Endothelial cell (in vitro differentiated cells): Measurements from ENCODE around the gene PARVG. TPM values are rescaled to one million over a fixed set of nuclear protein-coding genes. Genes with fewer than 3 reads are reported as not detected.

Source experiments
- DNase-seq: peaks from one replicate; pipeline ENCODE4 v3.0.0; 2021; ENCODE audit warnings: low spot score
- H3K27ac Mint-ChIP-seq: one replicate; pipeline ENCODE4 v1.8.0; 2021; ENCODE audit warnings: mixed read lengths, inconsistent platforms; ENCODE audit not compliant: unreplicated experiment
- H3K27me3 Mint-ChIP-seq: one replicate; pipeline ENCODE4 v1.8.0; 2021; ENCODE audit warnings: mild to moderate bottlenecking, moderate library complexity, mixed read lengths, inconsistent platforms; ENCODE audit not compliant: unreplicated experiment
- H3K36me3 Mint-ChIP-seq: one replicate; pipeline ENCODE4 v1.8.0; 2021; ENCODE audit warnings: mild to moderate bottlenecking, low read depth, mixed read lengths, inconsistent platforms; ENCODE audit not compliant: unreplicated experiment
- H3K4me1 Mint-ChIP-seq: one replicate; pipeline ENCODE4 v1.8.0; 2021; ENCODE audit warnings: mild to moderate bottlenecking, mixed read lengths, inconsistent platforms; ENCODE audit not compliant: unreplicated experiment
- H3K4me3 Mint-ChIP-seq: one replicate; pipeline ENCODE4 v1.8.0; 2021; ENCODE audit warnings: mild to moderate bottlenecking, mixed read lengths, inconsistent platforms; ENCODE audit not compliant: unreplicated experiment
- H3K9me3 Mint-ChIP-seq: one replicate; pipeline ENCODE4 v1.8.0; 2021; ENCODE audit warnings: mixed read lengths, inconsistent platforms; ENCODE audit not compliant: unreplicated experiment
- total RNA-seq: library from RNA; stranded (reverse); fragmentation: NEBNext Ultra II Directional; extraction: Animal tissue kit (Norgen Biotek cat#: 25700); gene quantifications from one replicate; pipeline ENCODE4 v1.2.1, GENCODE V29; 2021; ENCODE audit not compliant: unreplicated experiment
- TF ChIP-seq, protein P1 (sequence below): fragments of 200-600 bp; sonication (generic); IDR thresholded peaks from one replicate; pipeline ENCODE4 v1.5.0; 2021; ENCODE audit warnings: antibody characterized with exemption; ENCODE audit not compliant: unreplicated experiment

The PARVG gene
- total RNA-seq, 1 donor from 2014 or later, result 0.90 TPM

DNA sequence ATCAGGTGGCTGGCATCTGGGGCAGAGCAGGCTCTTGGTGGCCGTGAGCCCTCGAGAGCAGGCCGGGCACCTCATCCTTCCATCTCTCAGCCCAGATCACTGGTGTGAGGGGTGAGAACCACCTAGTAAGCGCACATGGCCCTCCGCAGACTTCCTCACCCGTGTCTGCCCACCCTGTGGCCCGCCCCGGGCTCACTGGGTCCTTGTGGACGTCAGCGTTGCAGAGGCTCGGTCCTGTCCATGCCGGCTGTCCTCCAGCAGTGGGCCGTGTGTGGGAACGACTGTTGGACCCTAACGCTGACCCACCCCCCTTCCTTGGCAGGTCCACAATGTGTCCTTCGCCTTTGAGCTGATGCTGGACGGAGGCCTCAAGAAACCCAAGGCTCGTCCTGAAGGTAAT, 17.2 kb upstream of the PARVG start:
- Mint-ChIP-seq H3K27ac (no peak overlapping the region), H3K4me3 (no peak overlapping the region), H3K9me3 (no peaks in the 10 kb centered on the region), H3K4me1 (peaks cover 20% of the 10 kb centered on the region), H3K27me3 (peaks cover 4% of the 10 kb centered on the region), H3K36me3 (peaks cover 11% of the 10 kb centered on the region)
- TF ChIP-seq, protein P1, sequence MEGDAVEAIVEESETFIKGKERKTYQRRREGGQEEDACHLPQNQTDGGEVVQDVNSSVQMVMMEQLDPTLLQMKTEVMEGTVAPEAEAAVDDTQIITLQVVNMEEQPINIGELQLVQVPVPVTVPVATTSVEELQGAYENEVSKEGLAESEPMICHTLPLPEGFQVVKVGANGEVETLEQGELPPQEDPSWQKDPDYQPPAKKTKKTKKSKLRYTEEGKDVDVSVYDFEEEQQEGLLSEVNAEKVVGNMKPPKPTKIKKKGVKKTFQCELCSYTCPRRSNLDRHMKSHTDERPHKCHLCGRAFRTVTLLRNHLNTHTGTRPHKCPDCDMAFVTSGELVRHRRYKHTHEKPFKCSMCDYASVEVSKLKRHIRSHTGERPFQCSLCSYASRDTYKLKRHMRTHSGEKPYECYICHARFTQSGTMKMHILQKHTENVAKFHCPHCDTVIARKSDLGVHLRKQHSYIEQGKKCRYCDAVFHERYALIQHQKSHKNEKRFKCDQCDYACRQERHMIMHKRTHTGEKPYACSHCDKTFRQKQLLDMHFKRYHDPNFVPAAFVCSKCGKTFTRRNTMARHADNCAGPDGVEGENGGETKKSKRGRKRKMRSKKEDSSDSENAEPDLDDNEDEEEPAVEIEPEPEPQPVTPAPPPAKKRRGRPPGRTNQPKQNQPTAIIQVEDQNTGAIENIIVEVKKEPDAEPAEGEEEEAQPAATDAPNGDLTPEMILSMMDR, result no peak
- DNase-seq, result no peak

DNA sequence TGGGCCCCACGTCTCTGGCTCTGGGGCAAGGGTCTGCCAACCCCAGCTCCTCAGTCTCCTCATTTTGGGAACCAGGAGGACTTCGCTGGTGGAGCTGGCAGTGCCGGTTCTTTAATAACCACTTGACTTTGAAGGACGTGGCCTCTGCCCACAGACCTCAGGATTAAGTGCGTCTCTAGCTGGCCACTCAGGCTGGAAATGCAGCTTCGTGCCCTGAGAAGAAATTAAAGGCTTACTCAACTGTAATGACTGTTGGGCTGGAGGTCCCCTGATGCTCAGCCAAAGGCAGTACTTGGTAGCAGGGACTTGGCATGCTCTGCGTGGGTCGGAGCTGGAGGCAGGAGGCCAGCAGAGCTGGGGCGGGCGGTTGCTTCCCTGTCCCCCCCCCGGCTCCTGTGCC, 16.7 kb upstream of the PARVG start:
- Mint-ChIP-seq H3K27ac (no peak overlapping the region), H3K36me3 (peaks cover 7% of the 10 kb centered on the region), H3K9me3 (no peaks in the 10 kb centered on the region)

DNA sequence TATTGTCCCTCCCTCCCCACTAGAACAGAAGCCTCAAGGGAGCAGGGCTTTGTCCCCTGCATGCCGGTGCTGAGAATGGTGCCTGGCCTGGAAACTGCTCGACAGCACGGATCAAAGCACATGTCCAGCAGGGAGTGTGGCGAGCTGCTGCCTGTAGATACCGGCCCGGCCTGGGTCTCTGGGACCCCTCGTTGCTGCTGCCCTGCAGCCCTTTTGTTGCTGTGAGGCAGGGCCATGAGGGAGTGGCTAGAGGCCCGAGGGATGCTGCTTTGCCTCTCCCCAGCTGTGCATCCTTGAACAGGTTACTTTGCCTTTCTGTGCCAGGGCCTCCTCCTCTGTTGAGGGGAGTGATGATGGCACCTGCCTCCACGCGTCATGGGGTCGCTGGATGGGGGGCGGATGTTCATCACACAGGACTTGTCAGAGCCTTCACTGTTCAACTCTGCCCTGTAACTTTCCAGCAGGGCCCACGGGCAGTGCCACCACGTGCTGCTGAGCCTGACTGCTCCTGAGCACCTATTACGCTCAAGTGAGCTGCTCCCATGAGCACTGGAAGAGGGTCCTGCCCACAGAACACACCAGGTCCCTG, 15.3 kb upstream of the PARVG start:
- Mint-ChIP-seq H3K4me3 (no peak overlapping the region), H3K4me1 (peaks cover 11% of the 10 kb centered on the region), H3K36me3 (peaks cover 3% of the 10 kb centered on the region), H3K9me3 (no peaks in the 10 kb centered on the region), H3K27me3 (peaks cover 3% of the 10 kb centered on the region), H3K27ac (no peak overlapping the region)
- TF ChIP-seq, protein P1, result no peak
- no peak for DNase-seq

More for the DNA sequence above, 16.7 kb upstream of the PARVG start:
- no peak overlapping the region for H3K4me3 Mint-ChIP-seq
- peaks cover 16% of the 10 kb centered on the region for H3K4me1 Mint-ChIP-seq
- TF ChIP-seq, protein P1, result no peak
- peaks cover 3% of the 10 kb centered on the region for H3K27me3 Mint-ChIP-seq
- no peak for DNase-seq

GRCh38 chr22:44166498-44167276, 14.0 kb upstream of the PARVG start:
- Mint-ChIP-seq H3K27ac (no peak overlapping the region), H3K36me3 (peaks cover 2% of the 10 kb centered on the region)
- TF ChIP-seq, protein P1, result no peak

DNA sequence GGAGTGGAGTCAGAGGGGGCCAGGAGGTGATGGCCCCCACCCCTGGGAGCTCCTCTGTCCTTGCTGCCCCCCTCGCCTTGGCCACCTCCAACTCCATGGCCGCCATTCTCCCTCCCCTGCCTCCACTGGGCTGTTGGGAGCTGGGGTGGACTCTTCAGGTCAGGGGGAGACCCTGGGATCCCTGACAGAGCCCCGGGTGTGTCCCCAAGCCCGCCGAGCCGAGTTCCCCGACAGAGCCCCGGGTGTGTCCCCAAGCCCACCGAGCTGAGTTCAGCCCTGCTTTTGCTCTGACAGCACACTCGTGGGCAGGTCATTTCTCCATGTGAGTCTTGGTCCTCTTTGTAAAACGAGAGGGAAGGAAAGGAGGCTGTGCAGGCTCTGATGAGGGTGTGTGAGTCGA, 13.2 kb upstream of the PARVG start:
- peaks cover 3% of the 10 kb centered on the region for H3K36me3 Mint-ChIP-seq
- TF ChIP-seq, protein P1, result no peak
- H3K4me1 Mint-ChIP-seq, result peaks cover 4% of the 10 kb centered on the region
- H3K27ac Mint-ChIP-seq, result no peak overlapping the region
- no peak for DNase-seq
- H3K4me3 Mint-ChIP-seq, result no peak overlapping the region
- H3K27me3 Mint-ChIP-seq, result peaks cover 2% of the 10 kb centered on the region
- no peaks in the 10 kb centered on the region for H3K9me3 Mint-ChIP-seq

More at GRCh38 chr22:44166498-44167276, 14.0 kb upstream of the PARVG start:
- no peak overlapping the region for H3K4me3 Mint-ChIP-seq
- H3K4me1 Mint-ChIP-seq, result peaks cover 4% of the 10 kb centered on the region
- no peak for DNase-seq
- H3K9me3 Mint-ChIP-seq, result no peaks in the 10 kb centered on the region
- H3K27me3 Mint-ChIP-seq, result peaks cover 2% of the 10 kb centered on the region
